ENCODE data around the gene CALN1.

DNA sequence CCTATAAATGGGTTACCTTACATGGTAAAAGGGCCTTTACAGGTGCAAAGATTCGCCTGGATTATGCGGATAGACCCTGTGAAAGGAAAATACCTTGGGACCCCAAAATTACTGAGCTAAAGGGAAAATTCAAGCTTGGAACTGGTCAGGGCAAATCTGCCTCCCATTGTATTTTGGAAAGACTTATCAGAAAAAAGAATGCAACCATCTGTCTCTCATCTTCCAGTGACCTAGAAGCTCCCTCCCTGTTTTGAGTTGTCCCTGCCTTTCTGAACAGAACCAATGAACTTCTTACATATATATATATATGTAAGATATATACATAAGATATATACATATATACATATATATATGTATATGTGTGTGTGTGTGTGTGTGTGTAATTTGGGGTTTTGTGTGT lies 583.8 kb downstream of the CALN1 start:
- TF ChIP-seq POLR2AphosphoS5 (IDR thresholded peaks at IDR 0.05; ENCODE audit: low read depth) = no peak
- TF ChIP-seq, protein P1, sequence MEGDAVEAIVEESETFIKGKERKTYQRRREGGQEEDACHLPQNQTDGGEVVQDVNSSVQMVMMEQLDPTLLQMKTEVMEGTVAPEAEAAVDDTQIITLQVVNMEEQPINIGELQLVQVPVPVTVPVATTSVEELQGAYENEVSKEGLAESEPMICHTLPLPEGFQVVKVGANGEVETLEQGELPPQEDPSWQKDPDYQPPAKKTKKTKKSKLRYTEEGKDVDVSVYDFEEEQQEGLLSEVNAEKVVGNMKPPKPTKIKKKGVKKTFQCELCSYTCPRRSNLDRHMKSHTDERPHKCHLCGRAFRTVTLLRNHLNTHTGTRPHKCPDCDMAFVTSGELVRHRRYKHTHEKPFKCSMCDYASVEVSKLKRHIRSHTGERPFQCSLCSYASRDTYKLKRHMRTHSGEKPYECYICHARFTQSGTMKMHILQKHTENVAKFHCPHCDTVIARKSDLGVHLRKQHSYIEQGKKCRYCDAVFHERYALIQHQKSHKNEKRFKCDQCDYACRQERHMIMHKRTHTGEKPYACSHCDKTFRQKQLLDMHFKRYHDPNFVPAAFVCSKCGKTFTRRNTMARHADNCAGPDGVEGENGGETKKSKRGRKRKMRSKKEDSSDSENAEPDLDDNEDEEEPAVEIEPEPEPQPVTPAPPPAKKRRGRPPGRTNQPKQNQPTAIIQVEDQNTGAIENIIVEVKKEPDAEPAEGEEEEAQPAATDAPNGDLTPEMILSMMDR (conservative IDR thresholded peaks at IDR 0.05; ENCODE audit: low read depth in 2 of 2) = no peak

Measured in GM23338 (cell line).